Stimulated activated CD8-positive, alpha-beta memory T cell treated with anti-CD3 and anti-CD28 coated beads, Interleukin-4, amount 100 ng/mL, for 24 hours (primary cell): ENCODE data around the gene CSMD2.

ENCODE experiments used
- DNase-seq: peaks from one replicate; pipeline ENCODE4 v3.0.0-alpha.2; 2020; ENCODE audit warnings: low read depth

CSMD2 gene

GRCh38 chr1:33601751-33602150, 563.3 kb downstream of the CSMD2 start:
- no peak for DNase-seq

GRCh38 chr1:33599516-33600115, 565.4 kb downstream of the CSMD2 start:
- DNase-seq: no peak

DNA sequence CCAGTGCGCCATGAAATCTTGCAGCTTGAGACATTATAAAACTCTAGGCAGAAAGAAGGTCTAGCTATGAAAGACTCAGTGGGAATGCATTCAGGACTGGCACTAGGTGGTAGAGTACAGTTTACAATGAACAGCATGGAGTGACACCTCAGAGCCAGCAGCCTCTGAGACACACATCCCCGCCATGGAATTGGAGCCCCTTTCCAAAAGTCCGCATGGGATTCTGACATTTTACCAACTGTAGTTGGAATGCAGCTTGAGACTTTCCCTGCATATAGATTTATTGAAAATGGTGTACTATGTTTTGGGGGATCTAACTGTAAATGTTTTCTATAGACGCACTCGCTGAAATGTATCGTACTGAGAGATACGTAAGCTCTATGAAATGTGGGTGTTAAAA, 576.3 kb downstream of the CSMD2 start:
- no peak for DNase-seq

DNA sequence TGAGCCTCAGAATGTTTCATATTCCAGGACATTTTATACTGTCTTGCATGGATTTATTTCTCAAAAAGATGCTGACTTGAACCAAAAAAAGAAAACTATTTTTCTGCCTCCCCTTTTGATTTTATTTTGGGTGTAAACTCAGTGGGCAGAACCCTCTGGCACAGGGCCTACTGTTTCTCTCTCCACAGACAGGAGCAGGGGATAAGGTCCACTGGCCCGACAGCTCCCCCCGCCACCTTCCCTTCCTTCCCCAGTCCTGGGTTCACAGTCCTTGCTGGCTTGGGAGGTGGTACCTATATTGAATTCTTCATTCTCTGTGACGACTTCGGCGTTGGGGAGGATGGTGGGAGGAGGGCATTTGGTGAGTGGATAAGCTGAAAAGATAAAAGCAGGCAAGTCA, 578.2 kb downstream of the CSMD2 start:
- DNase-seq: no peak

- no peak for DNase-seq
Observed at GRCh38 chr1:33586106-33586505, 578.9 kb downstream of the CSMD2 start.

- no peak for DNase-seq
Observed at GRCh38 chr1:33583567-33583966, 581.5 kb downstream of the CSMD2 start.

DNA sequence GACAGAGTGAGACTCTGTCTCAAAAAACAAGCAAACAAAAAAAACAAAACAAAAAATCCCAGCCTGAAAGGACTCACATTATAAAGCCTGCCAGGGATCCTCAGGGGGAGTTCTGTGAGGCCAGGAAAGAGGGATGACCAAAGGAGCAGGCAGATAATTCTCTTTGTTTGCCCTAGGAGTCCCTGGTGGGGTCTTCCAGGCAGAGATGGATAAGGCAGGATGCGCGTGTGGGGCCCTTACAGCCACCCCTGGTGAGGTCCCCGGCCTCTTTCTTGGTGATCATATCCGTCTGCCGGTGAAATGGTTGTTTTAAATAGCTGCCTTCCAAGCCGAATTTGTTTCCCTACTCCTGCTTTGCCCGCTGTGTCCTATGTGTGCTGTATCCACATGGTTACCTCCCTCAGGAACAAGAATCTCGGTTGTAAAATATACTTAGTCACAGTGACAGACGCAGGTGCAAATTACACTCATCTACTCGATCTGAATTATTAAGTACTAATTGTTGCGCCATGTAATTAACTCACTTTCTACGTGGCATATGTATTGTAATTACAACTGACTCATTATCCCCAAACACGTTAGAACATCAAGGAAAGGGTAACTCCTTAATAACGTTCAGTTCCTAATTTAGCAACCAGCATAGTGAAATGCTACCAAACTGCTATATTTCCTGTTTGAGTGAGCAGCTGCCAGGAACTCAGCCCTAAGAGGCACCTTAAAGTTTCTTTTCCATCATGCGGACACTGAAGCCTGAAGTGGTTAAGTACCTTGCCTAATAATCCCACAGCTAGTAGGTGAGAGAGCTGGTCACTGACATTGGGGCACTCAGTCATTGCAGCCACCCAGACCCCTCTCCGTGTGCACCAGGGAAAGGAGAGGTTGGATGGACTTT, 586.2 kb downstream of the CSMD2 start:
- DNase-seq: no peak

GRCh38 chr1:33577663-33578062, 587.4 kb downstream of the CSMD2 start:
- no peak for DNase-seq

- no peak for DNase-seq
Observed at GRCh38 chr1:33576821-33577599, 588.0 kb downstream of the CSMD2 start.

DNA sequence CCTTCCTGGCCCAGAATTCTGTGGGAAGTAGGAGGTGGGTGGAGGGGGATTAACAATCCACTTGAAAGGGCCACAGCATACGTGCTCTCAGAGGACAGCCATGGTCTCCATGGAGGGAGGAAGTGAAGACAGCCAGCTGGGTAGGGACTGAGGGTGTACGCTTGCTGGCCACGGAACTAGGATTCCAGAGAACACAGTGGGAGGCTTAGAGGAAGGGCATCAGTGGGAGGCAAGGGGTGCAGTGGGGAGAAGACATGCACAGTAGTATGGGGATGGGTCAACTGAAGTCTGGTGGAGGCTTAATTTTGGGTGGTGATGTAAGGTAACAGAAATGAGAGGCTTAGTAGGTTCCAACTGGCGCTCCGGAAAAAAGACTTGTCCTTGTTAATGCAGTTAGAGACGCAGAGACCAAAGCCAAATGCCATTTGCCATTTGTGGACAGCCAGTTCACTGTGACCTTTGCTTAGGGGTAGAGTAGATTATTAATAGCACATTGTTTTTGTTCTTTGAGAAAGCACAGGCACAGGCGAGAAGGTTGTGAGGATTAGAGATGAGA, 589.6 kb downstream of the CSMD2 start:
- DNase-seq: no peak

DNA sequence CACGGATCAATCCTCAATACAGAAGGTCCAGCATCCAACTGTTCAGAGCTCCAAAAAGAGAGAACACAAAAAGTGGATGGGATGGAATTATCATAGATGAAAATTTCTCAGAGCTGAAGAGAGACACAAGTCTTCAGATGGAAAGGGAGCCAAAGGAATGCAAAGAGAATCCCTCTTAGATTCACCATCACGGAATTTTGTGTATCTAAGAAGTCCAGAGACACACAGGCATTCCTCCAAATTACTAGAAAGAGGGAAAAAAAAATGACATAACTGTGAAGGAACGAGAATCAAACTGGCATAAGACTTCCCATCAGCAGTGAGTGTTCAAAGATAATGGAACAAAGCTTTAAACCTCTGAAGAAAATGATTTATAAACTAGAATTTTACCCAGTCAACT, 591.4 kb downstream of the CSMD2 start:
- no peak for DNase-seq

GRCh38 chr1:33572387-33572786, 592.6 kb downstream of the CSMD2 start:
- no peak for DNase-seq

DNA sequence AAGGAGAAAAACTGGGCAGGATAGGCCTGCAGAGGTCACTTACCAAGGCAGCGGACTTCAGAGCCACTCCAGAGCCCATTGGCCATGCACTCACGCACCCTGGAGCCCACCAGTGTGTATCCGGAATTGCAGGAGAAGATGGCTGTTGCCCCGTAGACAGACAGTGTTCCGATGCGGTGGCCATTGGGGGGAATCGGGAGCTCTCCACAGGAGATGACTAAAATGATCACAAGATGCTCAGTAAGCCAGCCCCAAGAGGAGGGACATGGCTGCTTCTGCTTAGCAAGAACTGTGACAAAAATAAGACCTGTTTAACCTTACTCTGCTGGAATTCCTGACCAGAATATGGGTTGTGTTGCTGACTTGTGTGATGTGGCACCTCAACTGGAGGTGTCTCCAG, 595.7 kb downstream of the CSMD2 start:
- no peak for DNase-seq

GRCh38 chr1:33563699-33564098, 601.3 kb downstream of the CSMD2 start:
- no peak for DNase-seq

- DNase-seq: no peak
Observed at GRCh38 chr1:33562563-33562962, 602.5 kb downstream of the CSMD2 start.

- no peak for DNase-seq
Observed at GRCh38 chr1:33561576-33561975, 603.5 kb downstream of the CSMD2 start.

DNA sequence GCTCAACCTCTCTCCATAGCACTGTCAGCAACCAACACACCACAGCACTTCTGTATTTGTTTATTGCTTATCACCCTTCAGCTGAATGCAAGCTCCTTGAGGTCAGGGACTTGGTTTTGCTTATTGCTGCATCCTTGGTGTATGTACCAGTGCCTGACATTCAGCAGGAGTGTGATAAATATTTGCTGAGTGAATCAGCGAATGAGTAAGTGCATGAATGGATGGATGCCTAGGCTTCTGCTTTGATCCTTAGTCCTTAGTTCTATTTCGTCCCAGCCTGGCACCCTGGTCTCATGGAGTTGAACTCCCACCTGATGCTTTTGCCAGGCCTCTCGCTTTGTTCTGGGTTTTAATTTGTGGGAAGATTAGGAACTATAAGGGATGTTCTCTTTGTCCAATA, 604.4 kb downstream of the CSMD2 start:
- DNase-seq: no peak

- DNase-seq: no peak
Observed at GRCh38 chr1:33548721-33549120, 616.3 kb downstream of the CSMD2 start.

- no peak for DNase-seq
Observed at GRCh38 chr1:33548319-33548718, 616.7 kb downstream of the CSMD2 start.

GRCh38 chr1:33547576-33547975, 617.5 kb downstream of the CSMD2 start:
- DNase-seq: no peak

- DNase-seq: no peak
Observed at GRCh38 chr1:33541966-33542365, 623.1 kb downstream of the CSMD2 start.

GRCh38 chr1:33537885-33538284, 627.1 kb downstream of the CSMD2 start:
- no peak for DNase-seq

DNA sequence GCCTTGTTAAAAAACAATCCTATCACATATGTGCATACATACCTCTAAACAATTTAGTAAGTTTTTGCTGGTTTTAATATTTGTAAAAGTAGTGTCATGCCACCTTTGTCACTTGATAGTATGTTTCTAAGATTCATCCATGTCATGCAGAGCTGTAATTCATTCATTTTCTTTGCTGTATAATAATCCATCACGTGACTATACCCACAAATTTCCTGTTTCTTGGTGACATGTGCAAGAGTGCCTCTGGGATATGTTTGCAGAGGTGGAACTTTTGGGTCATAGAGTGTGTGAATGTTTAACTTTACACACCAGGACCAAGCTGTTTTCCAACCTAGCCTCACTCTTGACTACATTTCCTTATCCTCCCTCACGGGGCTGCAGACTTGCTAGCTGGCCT, 629.7 kb downstream of the CSMD2 start:
- no peak for DNase-seq
